GM18907 (cell line): ENCODE data around the gene SFRP5.

Experiments used
- ATAC-seq: cut with Tn5 transposase; IDR thresholded peaks from one replicate; pipeline ENCODE4 v1.9.1; 2021; ENCODE audit warnings: mild to moderate bottlenecking, moderate library complexity; ENCODE audit not compliant: unreplicated experiment

Gene SFRP5

GRCh38 chr10:97771913-97772823, at the start of gene SFRP5:
TSS of gene SFRP5 (minus strand) at chr10:97771999. CDS start at chr10:97771833, 166 bp downstream.
- ATAC-seq, result no peak

GRCh38 chr10:97820096-97820704, 48.4 kb upstream of the SFRP5 start:
- no peak for ATAC-seq

- no peak for ATAC-seq
These were observed 46.8 kb upstream of the SFRP5 start for GRCh38 chr10:97818572-97818971.

- ATAC-seq, result no peak
These were observed 44.8 kb upstream of the SFRP5 start for GRCh38 chr10:97816609-97817008.

- no peak for ATAC-seq
These were observed 43.2 kb upstream of the SFRP5 start for GRCh38 chr10:97814996-97815395.

- ATAC-seq, result no peak
These were observed 41.5 kb upstream of the SFRP5 start for GRCh38 chr10:97813311-97813710.

GRCh38 chr10:97812696-97813095, 40.9 kb upstream of the SFRP5 start:
- no peak for ATAC-seq

- ATAC-seq, result no peak
These were observed 40.2 kb upstream of the SFRP5 start for GRCh38 chr10:97811958-97812357.

- ATAC-seq, result no peak
These were observed 38.6 kb upstream of the SFRP5 start for GRCh38 chr10:97810446-97810845.

- no peak for ATAC-seq
These were observed 34.1 kb upstream of the SFRP5 start for GRCh38 chr10:97805949-97806348.

GRCh38 chr10:97805096-97805884, 33.5 kb upstream of the SFRP5 start:
- ATAC-seq, result no peak

- ATAC-seq, result no peak
These were observed 29.6 kb upstream of the SFRP5 start for GRCh38 chr10:97801422-97801821.

- ATAC-seq, result no peak
These were observed 28.7 kb upstream of the SFRP5 start for GRCh38 chr10:97800474-97800873.

GRCh38 chr10:97798958-97799610, 27.3 kb upstream of the SFRP5 start:
- no peak for ATAC-seq

GRCh38 chr10:97796651-97797050, 24.9 kb upstream of the SFRP5 start:
- no peak for ATAC-seq

- no peak for ATAC-seq
These were observed 24.1 kb upstream of the SFRP5 start for GRCh38 chr10:97795886-97796285.

GRCh38 chr10:97791824-97792721, 20.3 kb upstream of the SFRP5 start:
- no peak for ATAC-seq

- ATAC-seq, result no peak
These were observed 18.1 kb upstream of the SFRP5 start for GRCh38 chr10:97789770-97790397.
